Breast epithelium (tissue), 3 donors: Measurements from ENCODE around the gene TNIP1.

ENCODE experiments used
- POLR2A ChIP-seq: fragments of 450-650 bp; IDR thresholded peaks from one replicate; pipeline ENCODE4 v1.6.1; 2016; ENCODE audit warnings: antibody characterized with exemption, mild to moderate bottlenecking, moderate library complexity
- POLR2AphosphoS5 ChIP-seq, 3 donors: sonication (generic); formaldehyde crosslinking; IDR thresholded peaks; one replicate each; pipeline ENCODE4 v1.6.1; 2017; ENCODE audit warnings: antibody characterized with exemption in 3 of 3
- TF ChIP-seq, protein P1 (sequence below), 3 donors: fragments of 450-650 bp; IDR thresholded peaks; one replicate each; pipeline ENCODE4 v1.5.1; 2016 to 2017; ENCODE audit warnings: antibody characterized with exemption in 3 of 3, mild to moderate bottlenecking in 3 of 3, moderate library complexity in 3 of 3

- TF ChIP-seq, protein P1, sequence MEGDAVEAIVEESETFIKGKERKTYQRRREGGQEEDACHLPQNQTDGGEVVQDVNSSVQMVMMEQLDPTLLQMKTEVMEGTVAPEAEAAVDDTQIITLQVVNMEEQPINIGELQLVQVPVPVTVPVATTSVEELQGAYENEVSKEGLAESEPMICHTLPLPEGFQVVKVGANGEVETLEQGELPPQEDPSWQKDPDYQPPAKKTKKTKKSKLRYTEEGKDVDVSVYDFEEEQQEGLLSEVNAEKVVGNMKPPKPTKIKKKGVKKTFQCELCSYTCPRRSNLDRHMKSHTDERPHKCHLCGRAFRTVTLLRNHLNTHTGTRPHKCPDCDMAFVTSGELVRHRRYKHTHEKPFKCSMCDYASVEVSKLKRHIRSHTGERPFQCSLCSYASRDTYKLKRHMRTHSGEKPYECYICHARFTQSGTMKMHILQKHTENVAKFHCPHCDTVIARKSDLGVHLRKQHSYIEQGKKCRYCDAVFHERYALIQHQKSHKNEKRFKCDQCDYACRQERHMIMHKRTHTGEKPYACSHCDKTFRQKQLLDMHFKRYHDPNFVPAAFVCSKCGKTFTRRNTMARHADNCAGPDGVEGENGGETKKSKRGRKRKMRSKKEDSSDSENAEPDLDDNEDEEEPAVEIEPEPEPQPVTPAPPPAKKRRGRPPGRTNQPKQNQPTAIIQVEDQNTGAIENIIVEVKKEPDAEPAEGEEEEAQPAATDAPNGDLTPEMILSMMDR (IDR thresholded peaks at IDR 0.05) = no peak
- no peak for TF ChIP-seq POLR2A
- no peak for TF ChIP-seq POLR2AphosphoS5 (IDR thresholded peaks at IDR 0.05)
Observed at GRCh38 chr5:150999704-151000442, 81.0 kb downstream of the TNIP1 start.
